Body of pancreas (tissue), 4 donors: ENCODE results near the gene INVS. TPM values are rescaled to one million over a fixed set of nuclear protein-coding genes. Genes with fewer than 3 reads are reported as not detected.
"Not testable (repeated sequence)": the region's sequence is repeated elsewhere in the genome, so short reads cannot be mapped to it uniquely, and the experiment has no call there.

Source experiments
- ATAC-seq: fragments of 150-250 bp; one replicate; pipeline ENCODE4 v1.9.1; 2016
- DNase-seq, 4 donors: peaks; one replicate each; pipeline ENCODE4 v3.0.0-alpha.2; 2019
- H3K27ac ChIP-seq, 4 donors: fragments of 200-600 bp; sonication (generic); 1 replicate in 3 of 4; 2 replicates in 1 of 4; pipeline versions ENCODE4 v1.5.1 to v1.6.1; 2016 to 2019; ENCODE audit warnings: mild to moderate bottlenecking in 1 of 4, mixed read lengths in 1 of 4, moderate library complexity in 1 of 4
- H3K27me3 ChIP-seq, 2 donors: fragments of 200-600 bp; sonication (generic); one replicate each; pipeline ENCODE4 v1.6.0; 2016; ENCODE audit warnings: mild to moderate bottlenecking in 1 of 2
- H3K36me3 ChIP-seq, 2 donors: fragments of 200-600 bp; sonication (generic); replicated peaks in 1 of 2; 2 replicates each; pipeline ENCODE4 v1.5.1; 2016; ENCODE audit warnings: low read depth in 2 of 2; ENCODE audit not compliant: insufficient read depth in 1 of 2
- H3K4me1 ChIP-seq: fragments of 200-600 bp; sonication (generic); one replicate; pipeline ENCODE4 v1.6.0; 2016
- H3K4me3 ChIP-seq, 2 donors: fragments of 200-600 bp; sonication (generic); 1 replicate in 1 of 2; 2 replicates in 1 of 2; pipeline ENCODE4 v1.5.1; 2016 to 2019
- H3K9me3 ChIP-seq, 3 donors: fragments of 200-600 bp; sonication (generic); 1 replicate in 2 of 3; 2 replicates in 1 of 3; pipeline ENCODE4 v1.5.1; 2016
- CTCF ChIP-seq, 7 experiments: fragments of 450-650 bp in 4 of 7; fragments of 200-600 bp in 3 of 7; sonication (generic) in 3 of 7; IDR thresholded peaks; one replicate each; pipeline ENCODE4 v1.5.1; 2016 to 2019; ENCODE audit warnings: antibody characterized with exemption in 7 of 7
- POLR2A ChIP-seq, 3 donors: fragments of 450-650 bp; IDR thresholded peaks; one replicate each; pipeline ENCODE4 v1.6.1; 2016; ENCODE audit warnings: antibody characterized with exemption in 3 of 3, mild to moderate bottlenecking in 2 of 3
- WGBS, 2 donors: methylation state at CpG; one replicate each; pipeline ENCODE4 v1.1.5; 2017; 5-methylcytosine and 5-hydroxymethylcytosine counted together
- intact Hi-C: fragments of 100-400 bp; cut with DNase I; formaldehyde crosslinking; loops from one replicate; pipeline ENCODE4 v1.15.1; 2023
- total RNA-seq, 2 donors: library from RNA; depleted of rRNA; stranded (reverse); fragments of >200 nt; gene quantifications; one replicate each; pipeline ENCODE4 v1.1.0, GENCODE V29; 2016

Gene INVS
- total RNA-seq, 2 donors from 2014 or later = 28.3 to 29.8 TPM

- 85 to 91% methylated on average over 3 of the region's 3 CpGs for WGBS, 2 donors
- no peak overlapping the region for H3K4me3 ChIP-seq
- intact Hi-C loops = no loop called here
- no peak for TF ChIP-seq CTCF (IDR thresholded peaks at IDR 0.05)
- TF ChIP-seq POLR2A (IDR thresholded peaks at IDR 0.05) = no peak
- DNase-seq = no peak
- no peaks in the 10 kb centered on the region for H3K27me3 ChIP-seq
- no peaks in the 10 kb centered on the region for H3K36me3 ChIP-seq
- no peak for ATAC-seq
- no peak overlapping the region for H3K27ac ChIP-seq
- H3K9me3 ChIP-seq = no peaks in the 10 kb centered on the region
- no peaks in the 10 kb centered on the region for H3K4me1 ChIP-seq
These were observed 35.7 kb downstream of the INVS start for GRCh38 chr9:100134731-100135130.

DNA sequence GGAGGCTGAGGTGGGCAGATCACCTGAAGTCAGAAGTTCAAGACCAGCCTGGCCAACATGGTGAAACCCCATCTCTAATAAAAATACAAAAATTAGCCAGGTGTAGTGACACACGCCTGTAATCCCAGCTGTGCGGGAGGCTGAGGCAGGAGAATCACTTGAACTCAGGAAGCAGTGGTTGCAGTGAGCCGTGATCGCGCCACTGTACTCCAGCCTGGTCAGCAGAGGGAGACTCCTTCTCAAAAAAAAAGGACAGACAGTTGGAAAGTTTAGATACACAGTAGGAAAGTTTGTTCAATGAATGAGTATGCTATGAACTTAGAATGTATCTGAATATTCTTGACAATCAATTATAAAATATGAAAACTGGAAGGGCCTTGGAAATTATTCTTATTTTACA lies 37.8 kb downstream of the INVS start:
- H3K36me3 ChIP-seq, ATAC-seq, intact Hi-C loops, H3K27ac ChIP-seq, H3K27me3 ChIP-seq, H3K4me3 ChIP-seq, DNase-seq, H3K9me3 ChIP-seq, H3K4me1 ChIP-seq: not testable (repeated sequence)
- WGBS, 2 donors = 95 to 97% methylated on average over 5 of the region's 5 CpGs

- 92 to 98% methylated on average over 6 of the region's 6 CpGs for WGBS, 2 donors
- intact Hi-C loops, H3K4me1 ChIP-seq, H3K4me3 ChIP-seq, H3K36me3 ChIP-seq, H3K9me3 ChIP-seq, H3K27me3 ChIP-seq, DNase-seq, H3K27ac ChIP-seq, ATAC-seq: not testable (repeated sequence)
These were observed 41.3 kb downstream of the INVS start for GRCh38 chr9:100140303-100140702.

DNA sequence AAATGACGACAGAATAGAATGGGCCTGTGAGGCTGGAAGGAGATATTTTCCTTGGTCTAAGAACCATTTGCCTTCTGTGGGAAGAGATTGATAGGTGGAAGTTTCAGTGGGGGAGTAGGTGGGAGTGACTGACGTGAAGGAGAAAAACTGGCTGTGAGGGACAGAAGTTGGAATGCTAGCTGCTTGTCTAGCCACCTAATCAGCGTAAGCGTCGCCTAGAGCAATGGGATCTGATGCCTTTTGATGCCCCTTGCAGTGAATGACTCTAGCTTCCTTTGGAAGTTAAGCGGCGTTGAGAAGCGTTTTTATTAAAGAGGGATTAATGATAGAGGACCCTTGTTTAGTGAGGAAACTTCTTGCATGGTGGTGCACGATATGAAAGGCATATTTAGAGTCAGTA lies 42.8 kb downstream of the INVS start:
- ATAC-seq, intact Hi-C loops, H3K36me3 ChIP-seq, DNase-seq, H3K9me3 ChIP-seq, H3K4me3 ChIP-seq, H3K27ac ChIP-seq, H3K4me1 ChIP-seq, H3K27me3 ChIP-seq: not testable (repeated sequence)
- 93 to 96% methylated on average over 9 of the region's 9 CpGs for WGBS, 2 donors

GRCh38 chr9:100145167-100145934 lies 46.3 kb downstream of the INVS start:
- WGBS, 2 donors = 89 to 90% methylated on average over 15 of the region's 15 CpGs

DNA sequence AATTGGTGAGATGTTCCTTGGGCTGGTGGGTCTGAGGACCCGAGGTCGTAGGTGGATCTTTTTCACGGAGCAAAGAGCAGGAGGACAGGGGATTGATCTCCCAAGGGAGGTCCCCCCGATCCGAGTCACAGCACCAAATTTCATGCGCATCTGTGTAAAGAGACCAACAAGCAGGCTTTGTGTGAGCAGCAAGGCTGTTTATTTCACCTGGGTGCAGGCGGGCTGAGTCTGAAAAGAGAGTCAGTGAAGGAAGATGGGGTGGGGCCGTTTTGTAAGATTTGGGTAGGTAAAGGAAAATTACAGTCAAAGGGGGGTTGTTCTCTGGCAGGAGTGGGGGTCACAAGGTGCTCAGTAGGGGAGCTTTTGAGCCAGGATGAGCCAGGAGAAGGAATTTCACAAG lies 46.9 kb downstream of the INVS start:
- intact Hi-C loops = not testable (repeated sequence)

More at GRCh38 chr9:100145167-100145934, 46.3 kb downstream of the INVS start:
- H3K27ac ChIP-seq, intact Hi-C loops, H3K36me3 ChIP-seq, H3K4me3 ChIP-seq, H3K4me1 ChIP-seq, H3K9me3 ChIP-seq, DNase-seq, H3K27me3 ChIP-seq, ATAC-seq: not testable (repeated sequence)

GRCh38 chr9:100150214-100150613 lies 51.2 kb downstream of the INVS start:
- Histone ChIP-seq H3K4me1 (no peaks in the 10 kb centered on the region), H3K27ac (no peak overlapping the region), H3K4me3 (no peak overlapping the region), H3K36me3 (no peaks in the 10 kb centered on the region), H3K27me3 (no peaks in the 10 kb centered on the region), H3K9me3 (no peaks in the 10 kb centered on the region)
- intact Hi-C loops = no loop called here
- ATAC-seq = no peak
- TF ChIP-seq CTCF (IDR thresholded peaks at IDR 0.05) (no peak), POLR2A (IDR thresholded peaks at IDR 0.05) (no peak)
- DNase-seq = no peak
- WGBS, 2 donors = 18 to 24% methylated on average over 2 of the region's 2 CpGs

More for the DNA sequence above, 46.9 kb downstream of the INVS start:
- DNase-seq, H3K9me3 ChIP-seq, H3K27ac ChIP-seq, H3K27me3 ChIP-seq, H3K4me1 ChIP-seq, ATAC-seq, H3K4me3 ChIP-seq, H3K36me3 ChIP-seq: not testable (repeated sequence)
- 81 to 85% methylated on average over 8 of the region's 8 CpGs for WGBS, 2 donors
